GM13977 (cell line): Measurements from ENCODE around the gene OR51B5.
"Not testable (repeated sequence)": the region's sequence is repeated elsewhere in the genome, so short reads cannot be mapped to it uniquely, and the experiment has no call there.

Experiments
- DNase-seq: peaks from one replicate; pipeline ENCODE4 v3.0.0; 2012; ENCODE audit warnings: low spot score
- CTCF ChIP-seq: IDR thresholded peaks from 2 replicates; pipeline ENCODE4 v1.5.1; 2012; ENCODE audit warnings: mild to moderate bottlenecking, control low read depth; ENCODE audit not compliant: insufficient read depth; ENCODE audit errors: extremely low read depth, missing control alignments
- in situ Hi-C: fragments of 300-500 bp; cut with MboI; formaldehyde crosslinking; loops from one replicate; pipeline ENCODE4 v1.12.0; 2022; ENCODE audit warnings: low sequenced_read_pairs, low pct_unique_long_range_greater_than_20kb, mixed read lengths, inconsistent platforms; ENCODE audit not compliant: unreplicated experiment

Gene OR51B5

DNA sequence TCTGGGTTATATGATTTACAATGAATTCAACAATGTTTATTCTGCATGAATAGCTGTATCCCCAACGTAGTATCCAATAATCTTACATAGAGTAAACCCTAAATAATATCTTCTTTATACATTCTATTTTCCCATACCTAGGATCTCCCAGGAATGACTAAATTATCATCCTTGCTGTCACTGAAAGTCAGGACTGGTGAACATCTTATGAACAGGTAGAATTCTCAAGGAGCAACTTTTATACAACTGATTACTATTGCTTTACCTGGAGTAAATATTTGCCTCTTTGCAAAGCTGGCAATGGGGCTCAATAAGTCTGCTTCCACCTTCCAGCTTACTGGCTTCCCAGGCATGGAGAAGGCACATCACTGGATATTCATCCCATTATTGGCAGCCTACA lies 7.9 kb upstream of the OR51B5 start, which contains the start of gene OR51B6:
Gene OR51B6, plus strand, starts transcription at position 301 of the 400 bp plus-strand sequence. Its CDS starts 0 bp downstream, at position 301.
- DNase-seq, result no peak
- in situ Hi-C loops, result no loop called here
- TF ChIP-seq CTCF, result no peak

- DNase-seq, result no peak
- no peak for TF ChIP-seq CTCF
- in situ Hi-C loops, result no loop called here
Observed at GRCh38 chr11:5349550-5349949, 6.2 kb upstream of the OR51B5 start.

GRCh38 chr11:5348551-5349194 lies 5.3 kb upstream of the OR51B5 start:
- DNase-seq, result no peak
- in situ Hi-C loops, result no loop called here
- TF ChIP-seq CTCF, result no peak

GRCh38 chr11:5345831-5346230 lies 2.5 kb upstream of the OR51B5 start:
- in situ Hi-C loops, result no loop called here
- DNase-seq, result no peak
- no peak for TF ChIP-seq CTCF

DNA sequence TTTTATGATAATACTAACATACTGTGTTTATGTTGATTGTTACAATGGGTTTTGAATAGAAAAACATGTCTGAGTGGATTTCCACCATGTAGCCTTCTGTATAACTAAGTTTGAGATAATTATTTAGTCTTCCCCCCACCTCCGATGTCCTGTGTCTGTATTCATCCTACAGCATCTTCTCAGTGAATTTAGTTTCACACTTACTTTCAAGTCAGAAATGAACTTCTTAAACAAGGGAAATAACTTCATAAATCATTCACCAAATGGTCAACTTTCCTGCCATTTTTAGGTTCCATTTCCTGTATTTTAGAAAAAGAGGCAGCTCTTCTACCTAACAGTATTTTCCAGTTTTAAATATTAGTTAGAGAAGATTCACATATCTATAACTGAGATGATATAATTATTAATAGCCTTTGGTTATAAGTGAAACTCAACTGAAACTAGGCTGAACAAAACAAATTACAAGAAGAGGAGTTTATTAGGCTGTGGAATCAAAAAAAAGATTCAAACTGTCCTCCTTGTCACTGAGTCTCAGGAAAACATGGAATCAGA lies 3.5 kb downstream of the OR51B5 start:
- no peak for DNase-seq
- no peak for TF ChIP-seq CTCF
- in situ Hi-C loops, result no loop called here

- in situ Hi-C loops, DNase-seq: not testable (repeated sequence)
Observed at GRCh38 chr11:5337253-5337652, 6.1 kb downstream of the OR51B5 start.

- no peak for DNase-seq
- in situ Hi-C loops, result no loop called here
- TF ChIP-seq CTCF, result no peak
Observed at GRCh38 chr11:5336331-5336730, 7.0 kb downstream of the OR51B5 start.
